HepG2 (cell line): ENCODE data around the gene XRN1. TPM values are rescaled to one million over a fixed set of nuclear protein-coding genes. Genes with fewer than 3 reads are reported as not detected.

Experiments used
- ATAC-seq: fragments of 200-7000 bp; cut with Tn5 transposase; 3 replicates; pipeline ENCODE4 v1.9.1; 2020; ENCODE audit warnings: mild to moderate bottlenecking, moderate library complexity
- BruUV-seq: library from RNA; stranded (reverse); fragments of 400-500 nt; replicated peaks from 2 replicates; lab custom pipeline; 2021; lab: Mats Ljungman, UMichigan
- CTCF ChIA-PET: fragments of 300-600 bp; formaldehyde crosslinking; extraction: SDS; loops from one replicate; lab custom pipeline; 2021; ENCODE audit warnings: low total read pairs, inconsistent platforms, low intra/inter-chr PET ratio; lab: Yijun Ruan, JAX
- POLR2A ChIA-PET: fragments of 350-600 bp; sonication (Branson Sonifier 250); formaldehyde crosslinking; loops from one replicate; lab custom pipeline; 2020; ENCODE audit warnings: antibody characterized with exemption, inconsistent platforms; lab: Yijun Ruan, JAX
- DNase-seq: peaks from one replicate; pipeline ENCODE4 v3.0.0-alpha.2; 2015; ENCODE audit warnings: low spot score
- FAIRE-seq: peaks from 3 replicates; lab custom pipeline; 2011; peaks lifted over from hg19 to GRCh38; lab: Jason Lieb, UNC
- H2AFZ ChIP-seq: one replicate; pipeline ENCODE4 v1.6.1; 2011; ENCODE audit warnings: low read length, inconsistent platforms
- H3K27ac ChIP-seq: fragments of 300-600 bp; 3 replicates; pipeline ENCODE4 v1.8.0; 2011; ENCODE audit warnings: mixed run types, mild to moderate bottlenecking, mixed read lengths, low read length, inconsistent platforms; ENCODE audit not compliant: insufficient read depth; ENCODE audit errors: extremely low read length
- H3K27me3 ChIP-seq, 2 experiments: fragments of 200-600 bp in 1 of 2; 2 replicates in 1 of 2; 3 replicates in 1 of 2; pipeline versions ENCODE4 v1.6.0 to v1.8.0; 2011; ENCODE audit warnings: low read length in 2 of 2, mild to moderate bottlenecking in 2 of 2, moderate library complexity in 2 of 2, inconsistent platforms in 1 of 2; ENCODE audit not compliant: insufficient read depth in 2 of 2, control insufficient read depth in 1 of 2
- H3K36me3 ChIP-seq, 2 experiments: fragments of 200-600 bp in 1 of 2; replicated peaks in 1 of 2; 2 replicates in 1 of 2; 3 replicates in 1 of 2; pipeline versions ENCODE4 v1.5.1 to v1.8.0; 2011; ENCODE audit warnings: low read length in 2 of 2, inconsistent platforms in 1 of 2; ENCODE audit not compliant: insufficient read depth in 2 of 2, control insufficient read depth in 1 of 2
- H3K4me1 ChIP-seq: 2 replicates; pipeline ENCODE4 v1.5.1; 2012; ENCODE audit warnings: low read length, inconsistent platforms; ENCODE audit not compliant: insufficient read depth
- H3K4me2 ChIP-seq: 2 replicates; pipeline ENCODE4 v1.6.0; 2011; ENCODE audit warnings: low read depth, low read length, inconsistent platforms
- H3K4me3 ChIP-seq, 3 experiments: fragments of 200-600 bp in 1 of 3; sonication (generic), shearing (Covaris generic) in 1 of 3; replicated peaks in 1 of 3; 2 replicates each; pipeline ENCODE4 v1.5.1; 2011 to 2016; ENCODE audit warnings: low read length in 3 of 3, inconsistent platforms in 2 of 3, low read depth in 2 of 3, mild to moderate bottlenecking in 2 of 3, control low read depth in 1 of 3, mixed read lengths in 1 of 3; ENCODE audit not compliant: insufficient read depth in 1 of 3
- H3K79me2 ChIP-seq: one replicate; pipeline ENCODE4 v1.6.1; 2011; ENCODE audit warnings: low read length, inconsistent platforms; ENCODE audit not compliant: insufficient read depth
- H3K9ac ChIP-seq: 2 replicates; pipeline ENCODE4 v1.6.0; 2011; ENCODE audit warnings: mild to moderate bottlenecking, low read depth, low read length, inconsistent platforms; ENCODE audit not compliant: insufficient read depth
- H3K9me3 ChIP-seq: 2 replicates; pipeline ENCODE4 v1.5.1; 2012; ENCODE audit warnings: mild to moderate bottlenecking, low read length
- H4K20me1 ChIP-seq: 2 replicates; pipeline ENCODE4 v1.6.0; 2011; ENCODE audit warnings: inconsistent platforms, mild to moderate bottlenecking, low read length, moderate library complexity; ENCODE audit not compliant: insufficient read depth
- AGO1 ChIP-seq: fragments of 200-400 bp; formaldehyde crosslinking; IDR thresholded peaks from 2 replicates; pipeline ENCODE4 v1.6.1; 2017; ENCODE audit warnings: mild to moderate bottlenecking, low read depth, low read length, moderate library complexity; ENCODE audit not compliant: poor library complexity, severe bottlenecking
- BRCA1 ChIP-seq: sonication (generic); formaldehyde crosslinking; IDR thresholded peaks from 2 replicates; pipeline ENCODE4 v1.4.0; 2020; ENCODE audit warnings: missing genetic modification reagents
- CENPX ChIP-seq: sonication (generic); formaldehyde crosslinking; IDR thresholded peaks from 2 replicates; pipeline ENCODE4 v1.9.0; 2021; ENCODE audit warnings: mild to moderate bottlenecking, missing genetic modification reagents, moderate library complexity
- DRAP1 ChIP-seq: IDR thresholded peaks from 2 replicates; pipeline ENCODE4 v1.6.1; 2016; ENCODE audit warnings: missing genetic modification reagents, missing compliant biosample characterization
- MAF1 ChIP-seq: sonication (generic); formaldehyde crosslinking; IDR thresholded peaks from 2 replicates; pipeline ENCODE4 v1.5.0; 2020; ENCODE audit warnings: missing genetic modification reagents, borderline replicate concordance
- MAZ ChIP-seq, 2 experiments: sonication (generic) in 1 of 2; formaldehyde crosslinking in 1 of 2; IDR thresholded peaks; 2 replicates each; pipeline versions ENCODE4 v1.5.0 to v1.6.1; 2012 to 2020; ENCODE audit warnings: low read depth in 2 of 2, mild to moderate bottlenecking in 2 of 2, borderline replicate concordance in 1 of 2, improper control_type of control experiment in 1 of 2, low read length in 1 of 2, missing genetic modification reagents in 1 of 2, moderate library complexity in 1 of 2
- SP2 ChIP-seq: sonication (generic); formaldehyde crosslinking; IDR thresholded peaks from 2 replicates; pipeline ENCODE4 v1.5.1; 2020; ENCODE audit warnings: mild to moderate bottlenecking, missing genetic modification reagents
- ZNF10 ChIP-seq: sonication (generic); formaldehyde crosslinking; IDR thresholded peaks from 2 replicates; pipeline ENCODE4 v1.4.0; 2020; ENCODE audit warnings: mild to moderate bottlenecking, low read depth, missing genetic modification reagents, borderline replicate concordance
- ZNF660 ChIP-seq: sonication (generic); formaldehyde crosslinking; IDR thresholded peaks from 2 replicates; pipeline ENCODE4 v1.5.1; 2020; ENCODE audit warnings: mild to moderate bottlenecking, low read depth, missing genetic modification reagents, borderline replicate concordance
- WGBS: methylation state at CpG from one replicate; pipeline ENCODE4 v1.1.6; 2017; ENCODE audit warnings: low lambda C conversion rate; 5-methylcytosine and 5-hydroxymethylcytosine counted together
- in situ Hi-C: cut with HindIII; loops from 2 replicates; pipeline ENCODE4 v1.10.0; 2017; ENCODE audit warnings: low pct_unique_long_range_greater_than_20kb; ENCODE audit not compliant: extremely low pct_ligation_motif_present
- intact Hi-C: fragments of 100-400 bp; cut with micrococcal nuclease; formaldehyde crosslinking; loops from one replicate; pipeline ENCODE4 v1.10.0; 2022; ENCODE audit not compliant: unreplicated experiment
- polyA plus RNA-seq, 8 experiments: library from polyadenylated mRNA; depleted of rRNA in 3 of 8; stranded (reverse) in 7 of 8; unstranded in 1 of 8; fragments of >200 nt; fragmentation: Illumina TruSeq in 4 of 8; extraction: Trizol in 4 of 8; gene quantifications; 2 replicates each; pipeline versions ENCODE4 v1.2.1 to v1.2.3, GENCODE V29; 2011 to 2016; ENCODE audit warnings: low read depth in 4 of 8, missing spikeins in 1 of 8, mixed read lengths in 1 of 8; ENCODE audit not compliant: insufficient read depth in 1 of 8
- total RNA-seq, 5 experiments: library from RNA; depleted of rRNA; stranded (reverse); fragments of >200 nt; fragmentation: Illumina TruSeq; extraction: Trizol; gene quantifications; 2 replicates each; pipeline ENCODE4 v1.2.3, GENCODE V29; 2016; ENCODE audit warnings: low read depth in 1 of 5
- TF ChIP-seq, protein P1 (sequence below): sonication (generic); formaldehyde crosslinking; IDR thresholded peaks from 2 replicates; pipeline ENCODE4 v1.9.0; 2021; ENCODE audit warnings: missing genetic modification reagents, mild to moderate bottlenecking, borderline replicate concordance

XRN1 gene
- total and polyA plus RNA-seq, 2 of the 13 experiments (the other 11 are each of a cell fraction or from before 2014, with no cell fraction given), result 13.2 to 13.3 TPM

- ChIA-PET CTCF (no interaction called here), POLR2A (no interaction called here)
- 97% methylated on average over 1 of the region's 1 CpG for WGBS
- Histone ChIP-seq H3K27ac (no peak overlapping the region), H3K9ac (no peak overlapping the region), H4K20me1 (no peaks in the 10 kb centered on the region), H3K4me3 (no peak overlapping the region), H3K36me3 (peaks cover 3 to 41% of the 10 kb centered on the region in 2 experiments; a peak in 4 of 5 replicates), H2AFZ (no peak overlapping the region), H3K4me1 (no peaks in the 10 kb centered on the region), H3K9me3 (no peaks in the 10 kb centered on the region), H3K79me2 (no peaks in the 10 kb centered on the region), H3K27me3 (no peaks in the 10 kb centered on the region), H3K4me2 (no peak overlapping the region)
- no peak for DNase-seq
- FAIRE-seq, result no peak
- BruUV-seq, result no TSS peak
- TF ChIP-seq MAF1 (CRISPR knock-in tag) (no peak), CENPX (no peak), MAZ (IDR thresholded peaks at IDR 0.05; ENCODE audit: borderline replicate concordance, low read depth, low read length) (no peak), MAZ (CRISPR knock-in tag; IDR thresholded peaks at IDR 0.05; ENCODE audit: low read depth) (no peak), ZNF10 (CRISPR knock-in tag) (no peak), BRCA1 (CRISPR knock-in tag) (no peak), AGO1 (no peak), DRAP1 (CRISPR knock-in tag) (no peak), ZNF660 (CRISPR knock-in tag) (no peak), SP2 (CRISPR knock-in tag) (no peak)
- TF ChIP-seq, protein P1, sequence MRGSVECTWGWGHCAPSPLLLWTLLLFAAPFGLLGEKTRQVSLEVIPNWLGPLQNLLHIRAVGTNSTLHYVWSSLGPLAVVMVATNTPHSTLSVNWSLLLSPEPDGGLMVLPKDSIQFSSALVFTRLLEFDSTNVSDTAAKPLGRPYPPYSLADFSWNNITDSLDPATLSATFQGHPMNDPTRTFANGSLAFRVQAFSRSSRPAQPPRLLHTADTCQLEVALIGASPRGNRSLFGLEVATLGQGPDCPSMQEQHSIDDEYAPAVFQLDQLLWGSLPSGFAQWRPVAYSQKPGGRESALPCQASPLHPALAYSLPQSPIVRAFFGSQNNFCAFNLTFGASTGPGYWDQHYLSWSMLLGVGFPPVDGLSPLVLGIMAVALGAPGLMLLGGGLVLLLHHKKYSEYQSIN (CRISPR knock-in tag), result no peak
- intact Hi-C loops (no loop called here), in situ Hi-C loops (no loop called here)
- ATAC-seq, result no peak
Measured at GRCh38 chr3:142424754-142425153, 23.1 kb downstream of the XRN1 start.
